HG03196 (cell line): ENCODE data around the gene SPINK1.
"Not testable (repeated sequence)": the region's sequence is repeated elsewhere in the genome, so short reads cannot be mapped to it uniquely, and the experiment has no call there.

ENCODE experiments used
- ATAC-seq: cut with Tn5 transposase; IDR thresholded peaks from one replicate; pipeline ENCODE4 v1.9.1; 2021; ENCODE audit not compliant: unreplicated experiment

The SPINK1 gene

DNA sequence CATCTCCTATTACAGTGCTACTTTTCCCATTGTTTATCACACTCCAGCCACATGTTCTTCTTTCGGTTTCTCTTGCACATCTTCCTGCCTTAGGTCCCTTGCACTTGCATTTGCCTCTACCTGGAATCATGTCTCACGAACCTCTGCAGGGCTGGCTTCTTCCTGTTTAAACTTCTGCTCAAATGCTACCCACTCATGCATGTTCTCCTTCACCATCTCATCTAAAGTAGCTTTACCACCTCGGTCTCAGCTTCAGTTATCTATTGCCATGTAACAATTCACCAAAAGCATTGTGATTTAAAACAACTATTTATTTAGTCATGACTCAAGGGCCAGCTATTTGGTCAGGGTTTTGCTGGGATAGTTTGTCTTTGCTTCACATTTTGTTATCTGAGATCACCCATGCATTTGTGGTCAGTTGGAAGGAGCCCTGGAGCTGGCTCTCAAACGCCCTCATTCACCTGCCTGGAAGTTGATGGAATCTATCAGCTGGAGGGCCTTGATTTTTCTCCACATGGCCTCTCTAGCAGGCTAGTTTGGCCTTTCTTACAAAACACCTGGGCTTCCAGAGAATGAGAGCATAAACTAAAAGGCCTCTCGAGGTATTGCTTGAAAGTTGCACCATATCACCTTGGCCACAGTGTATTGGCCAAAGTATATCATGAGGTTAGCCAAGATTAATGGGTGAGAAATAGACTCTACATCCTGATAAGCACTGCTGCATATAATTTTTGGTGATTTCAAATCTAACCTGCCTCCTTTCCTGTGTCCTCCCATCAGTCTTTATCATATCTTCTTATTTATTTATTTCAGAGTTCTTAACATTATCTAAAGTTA, 21.4 kb downstream of the SPINK1 start:
- ATAC-seq, result no peak

DNA sequence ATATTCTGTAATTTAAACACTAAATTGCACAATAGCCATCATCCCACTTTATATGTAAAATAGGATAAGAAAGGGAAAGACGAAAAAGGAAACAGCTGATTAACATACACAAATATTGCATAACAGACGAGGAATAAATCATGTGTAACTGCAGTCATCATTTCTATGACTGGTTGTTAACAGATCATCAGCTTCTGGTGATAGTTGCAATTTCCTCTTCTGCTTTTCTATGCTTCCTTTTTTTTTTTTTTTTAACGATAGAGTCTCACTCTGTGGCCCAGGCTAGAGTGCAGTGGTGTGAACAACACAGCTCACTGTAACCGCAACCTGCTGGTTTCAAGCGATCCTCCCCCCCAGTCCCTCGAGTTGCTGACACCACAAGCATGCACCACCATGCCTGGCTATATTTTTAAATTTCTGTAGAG, 26.4 kb downstream of the SPINK1 start:
- peak; percentile 77 for ATAC-seq

DNA sequence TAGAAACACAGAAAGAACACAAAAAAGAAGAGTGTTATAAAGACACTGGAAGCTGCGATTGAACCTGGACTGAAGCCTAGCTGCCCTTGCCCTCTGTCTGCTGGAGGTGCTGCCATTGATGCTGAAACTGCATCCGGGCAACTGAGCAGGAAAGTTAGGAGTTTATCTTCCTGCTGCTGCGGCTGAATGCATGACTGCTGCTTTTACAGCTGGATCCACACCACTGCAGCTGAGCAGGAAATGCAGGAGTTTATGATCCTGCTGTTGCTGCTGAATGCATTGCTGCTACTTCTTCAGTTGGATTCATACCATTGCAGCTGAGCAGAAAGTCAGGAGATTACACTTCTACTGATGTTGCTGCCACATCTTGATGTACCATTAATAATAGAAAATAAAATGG, 27.1 kb downstream of the SPINK1 start:
- no peak for ATAC-seq

DNA sequence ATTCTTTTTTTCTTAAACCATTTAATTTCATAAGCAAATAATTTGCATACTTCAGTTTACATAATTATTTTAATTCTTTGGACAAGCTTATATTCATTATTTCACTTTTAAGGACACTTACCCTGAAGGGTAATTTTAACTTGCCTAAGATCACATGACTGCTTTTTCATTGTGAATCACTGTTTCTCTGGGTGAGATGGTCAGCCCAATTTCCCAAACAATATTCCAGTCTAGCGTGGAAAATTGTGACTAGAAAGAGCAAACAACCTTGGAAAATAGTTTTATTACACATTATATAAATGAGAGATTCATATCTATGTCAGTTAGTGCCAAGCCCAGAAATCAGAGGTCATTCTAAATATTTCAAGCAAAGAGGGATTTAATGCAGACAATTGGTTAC, 27.5 kb downstream of the SPINK1 start:
- no peak for ATAC-seq

GRCh38 chr5:147803161-147803560, 28.3 kb downstream of the SPINK1 start:
- ATAC-seq, result not testable (repeated sequence)

GRCh38 chr5:147801461-147801860, 30.0 kb downstream of the SPINK1 start:
- ATAC-seq, result no peak

DNA sequence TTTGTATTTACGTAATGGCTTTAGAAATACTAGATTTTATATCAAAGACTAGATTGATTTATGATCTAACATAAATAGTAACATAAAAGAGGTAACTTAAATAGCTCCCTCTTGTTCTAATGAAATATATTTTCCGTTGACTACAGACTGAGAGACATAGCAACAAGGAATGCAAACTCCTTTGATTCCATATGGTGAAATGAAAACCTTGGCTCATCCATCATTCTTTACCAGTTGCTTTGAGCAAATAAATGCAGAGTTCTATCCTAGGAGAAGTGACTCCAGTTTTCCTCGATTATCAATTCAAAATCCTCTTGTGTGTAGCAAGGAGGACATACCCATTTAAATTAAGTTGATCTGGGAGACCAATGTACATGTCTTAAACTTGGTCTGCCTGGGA, 31.0 kb downstream of the SPINK1 start:
- ATAC-seq, result no peak

DNA sequence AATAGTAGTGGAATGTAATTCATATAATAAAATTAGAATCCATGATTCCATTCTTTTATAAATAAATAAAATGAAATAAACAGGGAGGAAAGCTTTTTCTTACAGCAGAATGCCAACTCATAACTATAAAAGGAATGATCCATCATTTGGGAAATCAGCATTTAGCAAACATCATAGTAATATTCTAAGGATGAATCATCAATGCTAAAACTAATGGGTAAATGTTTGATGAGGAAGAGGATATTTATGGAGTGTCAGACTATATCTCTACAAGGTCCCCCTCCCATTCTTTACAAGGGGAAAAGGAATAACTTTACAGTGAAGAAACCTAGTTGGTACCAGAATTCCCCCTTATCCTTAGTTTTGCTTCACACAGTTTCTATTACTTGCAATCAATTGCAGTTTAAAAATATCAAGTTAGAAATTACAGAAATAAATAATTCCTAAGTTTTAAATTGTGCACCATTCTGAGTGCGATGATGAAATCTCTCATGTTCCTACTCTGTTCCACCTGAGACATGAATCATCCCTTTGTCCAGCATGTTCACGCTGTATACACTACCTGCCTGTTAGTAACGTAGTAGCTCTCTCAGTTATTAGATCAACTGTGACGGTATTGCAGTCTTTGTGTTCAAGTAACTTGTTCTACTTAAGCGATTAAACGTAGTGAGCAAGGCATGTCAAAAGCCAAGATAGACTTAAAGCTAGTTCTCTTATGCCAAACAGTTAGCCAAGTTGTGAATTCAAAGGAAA, 34.7 kb downstream of the SPINK1 start:
- no peak for ATAC-seq

DNA sequence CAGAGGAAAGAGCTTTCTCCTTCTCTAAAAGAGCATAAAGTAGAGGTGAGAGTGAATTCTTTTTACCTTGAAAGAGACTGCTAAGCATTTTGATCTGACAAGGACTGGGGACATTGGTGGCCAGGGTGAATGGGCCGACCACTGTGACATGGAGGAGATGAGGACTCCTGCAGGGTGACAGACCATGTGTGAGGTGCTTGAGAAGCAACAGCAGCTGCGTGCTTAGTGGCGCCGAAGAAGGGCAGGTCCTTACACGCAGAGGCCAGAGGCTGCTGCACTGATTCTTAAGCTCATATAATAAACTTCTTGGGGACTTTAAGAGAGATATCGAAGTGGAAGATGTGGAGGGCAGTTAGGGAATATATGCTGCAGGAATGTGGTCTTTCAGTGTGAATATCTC, 40.3 kb downstream of the SPINK1 start:
- no peak for ATAC-seq

DNA sequence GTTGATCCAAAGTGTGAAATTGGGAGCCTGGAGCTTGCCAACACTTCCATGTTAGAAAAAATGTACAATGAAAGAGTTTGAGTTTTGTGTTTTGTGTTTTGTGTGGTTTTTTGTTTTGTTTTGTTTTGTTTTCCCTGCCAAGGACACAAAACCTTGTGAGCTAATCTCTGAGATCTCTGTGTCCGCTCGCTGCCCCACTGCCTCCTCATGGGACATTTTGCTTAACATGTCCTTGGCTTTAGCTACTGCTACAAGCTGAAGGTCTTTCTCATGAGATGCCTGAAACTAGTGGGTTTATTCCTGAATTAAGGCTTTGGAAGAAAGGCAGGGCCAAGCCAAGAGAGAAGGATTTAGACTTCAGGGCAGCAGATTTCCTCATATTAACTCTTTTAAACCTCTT, 41.7 kb downstream of the SPINK1 start:
- ATAC-seq, result no peak

DNA sequence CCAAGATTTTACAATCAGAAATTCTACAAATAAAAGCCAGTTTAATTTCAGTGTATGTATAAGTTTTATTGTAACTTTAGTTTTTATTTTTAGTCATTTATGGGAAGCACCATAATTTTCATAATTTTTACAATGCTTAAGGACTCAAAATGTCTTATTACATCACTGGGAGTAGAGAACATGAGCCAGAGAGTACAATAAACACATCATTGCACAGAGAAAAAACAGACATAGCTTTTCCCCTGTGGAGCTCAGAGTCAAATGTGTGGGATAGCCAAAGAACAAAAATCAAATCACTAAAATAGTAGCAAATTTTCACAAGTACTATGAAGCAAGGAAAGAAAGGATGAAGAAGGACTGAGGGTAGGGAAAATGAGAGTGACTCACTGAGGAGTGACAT, 43.4 kb downstream of the SPINK1 start:
- ATAC-seq, result no peak

- no peak for ATAC-seq
These were observed 45.3 kb downstream of the SPINK1 start for GRCh38 chr5:147786142-147786541.

- ATAC-seq, result no peak
These were observed 47.1 kb downstream of the SPINK1 start for GRCh38 chr5:147784146-147784987.

- no peak for ATAC-seq
These were observed 49.1 kb downstream of the SPINK1 start, which contains the start of gene JAKMIP2 for GRCh38 chr5:147782110-147783028. JAKMIP2 (minus strand) TSS chr5:147782728; CDS start chr5:147671806, 110,922 bp downstream.

GRCh38 chr5:147780924-147781573, 50.4 kb downstream of the SPINK1 start:
- no peak for ATAC-seq

GRCh38 chr5:147779694-147780093, 51.8 kb downstream of the SPINK1 start:
- no peak for ATAC-seq

GRCh38 chr5:147776989-147777388, 54.5 kb downstream of the SPINK1 start:
- ATAC-seq, result no peak
